ENCODE results near the gene ALG12.
A peak's percentile ranks its signal among the peaks of the same experiment; 100 is the strongest.

ALG12 gene

GRCh38 chr22:49921508-49922278 is 3.5 kb upstream of the ALG12 start:
- TF ChIP-seq CTCF (conservative IDR thresholded peaks at IDR 0.05; ENCODE audit: low read depth) = no peak
- POLR2A ChIA-PET (ENCODE audit: low non-redundant PET) = no interaction called here
- CTCF ChIA-PET = no interaction called here
- peak overlapping the region; percentile 37 for H3K27ac ChIP-seq
- no peak for DNase-seq (ENCODE audit: low spot score)

- POLR2A ChIA-PET (ENCODE audit: low non-redundant PET) = no interaction called here
- CTCF ChIA-PET = no interaction called here
- no peak for DNase-seq (ENCODE audit: low spot score)
- TF ChIP-seq CTCF (conservative IDR thresholded peaks at IDR 0.05; ENCODE audit: low read depth) = no peak
- H3K27ac ChIP-seq = peak overlapping the region; percentile 37; the same call in 1 of the 2 replicates
These were observed 2.6 kb upstream of the ALG12 start for GRCh38 chr22:49920859-49921258.

GRCh38 chr22:49918911-49919881 is 958 bp upstream of the ALG12 start:
- CTCF ChIA-PET = no interaction called here
- peak overlapping the region; percentile 90 for H3K27ac ChIP-seq
- POLR2A ChIA-PET (ENCODE audit: low non-redundant PET) = no interaction called here
- no peak for DNase-seq (ENCODE audit: low spot score)
- no peak for TF ChIP-seq CTCF (conservative IDR thresholded peaks at IDR 0.05; ENCODE audit: low read depth)

GRCh38 chr22:49916831-49917230 is 1.4 kb downstream of the ALG12 start:
- peak overlapping the region; percentile 90 for H3K27ac ChIP-seq
- no peak for TF ChIP-seq CTCF (conservative IDR thresholded peaks at IDR 0.05; ENCODE audit: low read depth)
- CTCF ChIA-PET = no interaction called here
- POLR2A ChIA-PET (ENCODE audit: low non-redundant PET) = no interaction called here
- no peak for DNase-seq (ENCODE audit: low spot score)

GRCh38 chr22:49915610-49916009 is 2.6 kb downstream of the ALG12 start:
- TF ChIP-seq CTCF (conservative IDR thresholded peaks at IDR 0.05; ENCODE audit: low read depth) = no peak
- POLR2A ChIA-PET (ENCODE audit: low non-redundant PET) = no interaction called here
- no peak for DNase-seq (ENCODE audit: low spot score)
- H3K27ac ChIP-seq = no peak overlapping the region; the same call in 1 of the 2 replicates
- CTCF ChIA-PET = no interaction called here

- peak overlapping the region; percentile 11; the same call in 1 of the 2 replicates for H3K27ac ChIP-seq
- POLR2A ChIA-PET (ENCODE audit: low non-redundant PET) = no interaction called here
- no peak for TF ChIP-seq CTCF (conservative IDR thresholded peaks at IDR 0.05; ENCODE audit: low read depth)
- no peak for DNase-seq (ENCODE audit: low spot score)
- CTCF ChIA-PET = interaction anchor here (0.9 kb wide), 1 partner anchor 114 kb away, joined by 3 read pairs; no protein-coding TSS in a partner anchor
These were observed 4.0 kb downstream of the ALG12 start for GRCh38 chr22:49914256-49914655.
